Hepatic stellate cell (primary cell): ENCODE data around the gene SRSF2.
"Not testable (repeated sequence)": the region's sequence is repeated elsewhere in the genome, so short reads cannot be mapped to it uniquely, and the experiment has no call there.

Source experiments
- DNase-seq: peaks from one replicate; pipeline ENCODE4 v3.0.0; 2011; ENCODE audit warnings: low spot score

SRSF2 gene

GRCh38 chr17:76738468-76738850 lies 1.3 kb upstream of the SRSF2 start:
- DNase-seq = no peak

GRCh38 chr17:76737676-76738467 lies 741 bp upstream of the SRSF2 start, which contains the start of gene MFSD11:
Gene MFSD11 (plus strand): TSS chr17:76738119. CDS start chr17:76738353, 234 bp downstream.
- DNase-seq = peak; percentile 97

GRCh38 chr17:76736349-76737081 lies 616 bp downstream of the SRSF2 start:
- DNase-seq = peak; percentile 66

- no peak for DNase-seq
These were observed 1.4 kb downstream of the SRSF2 start for GRCh38 chr17:76735586-76736348.

- no peak for DNase-seq
These were observed 2.1 kb downstream of the SRSF2 start for GRCh38 chr17:76735006-76735405.

- no peak for DNase-seq
These were observed 2.9 kb downstream of the SRSF2 start for GRCh38 chr17:76734080-76734840.

GRCh38 chr17:76733618-76733957 lies 3.5 kb downstream of the SRSF2 start:
- DNase-seq = no peak

- no peak for DNase-seq
These were observed 4.2 kb downstream of the SRSF2 start for GRCh38 chr17:76732734-76733617.

- not testable (repeated sequence) for DNase-seq
These were observed 5.1 kb downstream of the SRSF2 start for GRCh38 chr17:76731800-76732733.

GRCh38 chr17:76727745-76728456 lies 9.2 kb downstream of the SRSF2 start:
- peak; percentile 32 for DNase-seq

- peak; percentile 76 for DNase-seq
These were observed 10.1 kb downstream of the SRSF2 start, which contains the start of gene METTL23 for GRCh38 chr17:76726776-76727718. Gene METTL23 (plus strand): TSS chr17:76726839. CDS start chr17:76729711, 2,872 bp downstream.

- DNase-seq = peak; percentile 96
These were observed 10.8 kb downstream of the SRSF2 start, which contains the start of gene JMJD6 for GRCh38 chr17:76726231-76726775. Gene JMJD6 (minus strand): TSS chr17:76726606. CDS start chr17:76726475, 131 bp downstream.

- DNase-seq = peak; percentile 68
These were observed 11.4 kb downstream of the SRSF2 start for GRCh38 chr17:76725580-76726230.

- DNase-seq = no peak
These were observed 13.3 kb downstream of the SRSF2 start for GRCh38 chr17:76723812-76724211.

- DNase-seq = not testable (repeated sequence)
These were observed 14.2 kb downstream of the SRSF2 start for GRCh38 chr17:76722977-76723376.

- no peak for DNase-seq
These were observed 14.9 kb downstream of the SRSF2 start for GRCh38 chr17:76722279-76722678.

- DNase-seq = no peak
These were observed 15.7 kb downstream of the SRSF2 start for GRCh38 chr17:76721463-76721862.
